ENCODE data around the gene SLC15A1. TPM values are rescaled to one million over a fixed set of nuclear protein-coding genes. Genes with fewer than 3 reads are reported as not detected.

Gene SLC15A1
- total RNA-seq, 1 experiment from 2014 or later = 1.9 TPM

GRCh38 chr13:98775386-98775785 lies 22.9 kb upstream of the SLC15A1 start:
- Histone ChIP-seq H3K27ac (ENCODE audit: insufficient read length, low read depth, low read length) (no peak overlapping the region), H3K79me2 (ENCODE audit: insufficient read depth, low read length) (no peaks in the 10 kb centered on the region), H2AFZ (ENCODE audit: low read length) (no peak overlapping the region), H3K4me1 (ENCODE audit: insufficient read depth, low read length) (no peaks in the 10 kb centered on the region; the same call in 1 of the 2 replicates), H4K20me1 (ENCODE audit: control insufficient read depth, insufficient read depth, insufficient read length) (no peaks in the 10 kb centered on the region), H3K9ac (ENCODE audit: extremely low read depth, insufficient read length, low read length) (no peak overlapping the region), H3K18ac (ENCODE audit: insufficient read length, low read depth, low read length) (no peak overlapping the region), H2BK120ac (ENCODE audit: low read depth, low read length, poor library complexity, severe bottlenecking) (no peak overlapping the region), H2AK5ac (ENCODE audit: insufficient read length, low read length) (no peak overlapping the region), H3K27me3 (ENCODE audit: insufficient read depth, low read length) (no peaks in the 10 kb centered on the region), H3K4ac (ENCODE audit: low read depth, low read length) (no peak overlapping the region), H3K79me1 (ENCODE audit: insufficient read depth, low read depth, low read length, poor library complexity, severe bottlenecking) (no peaks in the 10 kb centered on the region), H4K5ac (ENCODE audit: insufficient read length, low read depth, low read length) (no peak overlapping the region), H3T11ph (ENCODE audit: low read length) (no peak overlapping the region), H2BK20ac (ENCODE audit: low read depth, low read length, poor library complexity, severe bottlenecking) (no peak overlapping the region), H2BK15ac (ENCODE audit: low read depth, low read length) (no peak overlapping the region), H3K4me2 (ENCODE audit: insufficient read depth, insufficient read length, low read length) (no peak overlapping the region), H3K56ac (ENCODE audit: insufficient read length, low read depth, low read length) (no peak overlapping the region), H2BK12ac (ENCODE audit: insufficient read length, low read depth, low read length) (no peak overlapping the region), H3K14ac (ENCODE audit: insufficient read depth, low read length) (no peak overlapping the region), H4K91ac (ENCODE audit: insufficient read length, low read depth, low read length) (no peak overlapping the region), H3K9me3 (ENCODE audit: control insufficient read depth, low read depth, low read length) (no peaks in the 10 kb centered on the region), H2BK5ac (ENCODE audit: insufficient read length, low read length) (no peak overlapping the region), H3K23me2 (ENCODE audit: insufficient read length, low read depth, low read length, poor library complexity, severe bottlenecking) (no peaks in the 10 kb centered on the region), H3K23ac (ENCODE audit: insufficient read length, low read depth, low read length) (no peak overlapping the region), H4K8ac (replicated peaks; ENCODE audit: insufficient read length, low read depth, low read length) (no peak overlapping the region)
- H3K27me3 Mint-ChIP-seq (ENCODE audit: low read depth) = no peaks in the 10 kb centered on the region; the same call in 1 of the 2 replicates
- WGBS (ENCODE audit: extremely low coverage, insufficient read length, low lambda C conversion rate) = no CpG with 5 or more reads among the region's 15 CpGs
- no peaks in the 10 kb centered on the region for H3K9me3 Mint-ChIP-seq
- H3K4me1 Mint-ChIP-seq = peaks cover 9 to 10% of the 10 kb centered on the region in 2 experiments
- H3K4me3 Mint-ChIP-seq = no peak overlapping the region
- TF ChIP-seq, protein P1, sequence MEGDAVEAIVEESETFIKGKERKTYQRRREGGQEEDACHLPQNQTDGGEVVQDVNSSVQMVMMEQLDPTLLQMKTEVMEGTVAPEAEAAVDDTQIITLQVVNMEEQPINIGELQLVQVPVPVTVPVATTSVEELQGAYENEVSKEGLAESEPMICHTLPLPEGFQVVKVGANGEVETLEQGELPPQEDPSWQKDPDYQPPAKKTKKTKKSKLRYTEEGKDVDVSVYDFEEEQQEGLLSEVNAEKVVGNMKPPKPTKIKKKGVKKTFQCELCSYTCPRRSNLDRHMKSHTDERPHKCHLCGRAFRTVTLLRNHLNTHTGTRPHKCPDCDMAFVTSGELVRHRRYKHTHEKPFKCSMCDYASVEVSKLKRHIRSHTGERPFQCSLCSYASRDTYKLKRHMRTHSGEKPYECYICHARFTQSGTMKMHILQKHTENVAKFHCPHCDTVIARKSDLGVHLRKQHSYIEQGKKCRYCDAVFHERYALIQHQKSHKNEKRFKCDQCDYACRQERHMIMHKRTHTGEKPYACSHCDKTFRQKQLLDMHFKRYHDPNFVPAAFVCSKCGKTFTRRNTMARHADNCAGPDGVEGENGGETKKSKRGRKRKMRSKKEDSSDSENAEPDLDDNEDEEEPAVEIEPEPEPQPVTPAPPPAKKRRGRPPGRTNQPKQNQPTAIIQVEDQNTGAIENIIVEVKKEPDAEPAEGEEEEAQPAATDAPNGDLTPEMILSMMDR (conservative IDR thresholded peaks at IDR 0.05) = no peak
- DNase-seq = no peak
- no peak overlapping the region for H3K27ac Mint-ChIP-seq
- H3K36me3 Mint-ChIP-seq (ENCODE audit: insufficient read depth in 1 of 3, low read depth in 3 of 3) = no peaks in the 10 kb centered on the region

All from H9 (cell line).